Gastrocnemius medialis (tissue), 4 donors: ENCODE measurements around the gene LZTFL1. TPM values are rescaled to one million over a fixed set of nuclear protein-coding genes. Genes with fewer than 3 reads are reported as not detected.

Experiments
- ATAC-seq, 2 donors: fragments of 150-250 bp; one replicate each; pipeline ENCODE4 v1.9.1; 2016
- DNase-seq, 2 donors: peaks; one replicate each; pipeline ENCODE4 v3.0.0-alpha.2; 2019
- H3K27ac ChIP-seq, 4 donors: fragments of 200-600 bp; sonication (generic); 1 replicate in 1 of 4; 2 replicates in 3 of 4; pipeline ENCODE4 v1.5.1; 2016 to 2018; ENCODE audit warnings: mild to moderate bottlenecking in 2 of 4, moderate library complexity in 1 of 4
- H3K27me3 ChIP-seq, 3 donors: fragments of 200-600 bp; sonication (generic) in 2 of 3; 1 replicate in 1 of 3; 2 replicates in 2 of 3; pipeline versions ENCODE4 v1.5.1 to v1.6.0; 2016 to 2019; ENCODE audit warnings: mild to moderate bottlenecking in 1 of 3, moderate library complexity in 1 of 3
- H3K36me3 ChIP-seq, 2 donors: fragments of 200-600 bp; sonication (generic) in 1 of 2; one replicate each; pipeline ENCODE4 v1.5.1; 2017 to 2018
- H3K4me1 ChIP-seq, 2 donors: fragments of 200-600 bp; sonication (generic) in 1 of 2; one replicate each; pipeline ENCODE4 v1.5.1; 2016 to 2017; ENCODE audit warnings: mild to moderate bottlenecking in 2 of 2
- H3K4me3 ChIP-seq, 4 donors: fragments of 200-600 bp; sonication (generic) in 3 of 4; 1 replicate in 1 of 4; 2 replicates in 3 of 4; pipeline ENCODE4 v1.5.1; 2016 to 2019; ENCODE audit warnings: mild to moderate bottlenecking in 2 of 4
- H3K9me3 ChIP-seq, 3 donors: fragments of 200-600 bp; sonication (generic) in 2 of 3; 1 replicate in 1 of 3; 2 replicates in 2 of 3; pipeline ENCODE4 v1.5.1; 2016 to 2019
- CTCF ChIP-seq, 5 experiments: fragments of 450-650 bp in 3 of 5; fragments of 200-600 bp in 2 of 5; sonication (generic) in 2 of 5; IDR thresholded peaks in 4 of 5; conservative IDR thresholded peaks in 1 of 5; 1 replicate in 4 of 5; 2 replicates in 1 of 5; pipeline ENCODE4 v1.5.1; 2016 to 2019; ENCODE audit warnings: antibody characterized with exemption in 5 of 5, mild to moderate bottlenecking in 3 of 5, moderate library complexity in 3 of 5
- POLR2A ChIP-seq, 2 donors: fragments of 450-650 bp; IDR thresholded peaks; one replicate each; pipeline ENCODE4 v1.6.1; 2017; ENCODE audit warnings: antibody characterized with exemption in 2 of 2, mild to moderate bottlenecking in 2 of 2, moderate library complexity in 2 of 2
- in situ Hi-C, 4 donors: fragments of 200-750 bp; cut with MboI; loops; one replicate each; pipeline versions ENCODE4 v1.15.0 to v1.8.0; 2017; ENCODE audit warnings: low sequenced_read_pairs in 4 of 4
- intact Hi-C: fragments of 100-400 bp; cut with DNase I; formaldehyde crosslinking; loops from one replicate; pipeline ENCODE4 v1.15.1; 2023; ENCODE audit warnings: low total_unique reads
- total RNA-seq, 4 donors: library from RNA; depleted of rRNA; stranded (reverse); fragments of >200 nt; gene quantifications; one replicate each; pipeline versions ENCODE4 v1.1.0 to v1.2.3, GENCODE V29; 2016

LZTFL1 gene
- total RNA-seq, 4 donors from 2014 or later, result 3.2 to 7.6 (median 5.0) TPM

DNA sequence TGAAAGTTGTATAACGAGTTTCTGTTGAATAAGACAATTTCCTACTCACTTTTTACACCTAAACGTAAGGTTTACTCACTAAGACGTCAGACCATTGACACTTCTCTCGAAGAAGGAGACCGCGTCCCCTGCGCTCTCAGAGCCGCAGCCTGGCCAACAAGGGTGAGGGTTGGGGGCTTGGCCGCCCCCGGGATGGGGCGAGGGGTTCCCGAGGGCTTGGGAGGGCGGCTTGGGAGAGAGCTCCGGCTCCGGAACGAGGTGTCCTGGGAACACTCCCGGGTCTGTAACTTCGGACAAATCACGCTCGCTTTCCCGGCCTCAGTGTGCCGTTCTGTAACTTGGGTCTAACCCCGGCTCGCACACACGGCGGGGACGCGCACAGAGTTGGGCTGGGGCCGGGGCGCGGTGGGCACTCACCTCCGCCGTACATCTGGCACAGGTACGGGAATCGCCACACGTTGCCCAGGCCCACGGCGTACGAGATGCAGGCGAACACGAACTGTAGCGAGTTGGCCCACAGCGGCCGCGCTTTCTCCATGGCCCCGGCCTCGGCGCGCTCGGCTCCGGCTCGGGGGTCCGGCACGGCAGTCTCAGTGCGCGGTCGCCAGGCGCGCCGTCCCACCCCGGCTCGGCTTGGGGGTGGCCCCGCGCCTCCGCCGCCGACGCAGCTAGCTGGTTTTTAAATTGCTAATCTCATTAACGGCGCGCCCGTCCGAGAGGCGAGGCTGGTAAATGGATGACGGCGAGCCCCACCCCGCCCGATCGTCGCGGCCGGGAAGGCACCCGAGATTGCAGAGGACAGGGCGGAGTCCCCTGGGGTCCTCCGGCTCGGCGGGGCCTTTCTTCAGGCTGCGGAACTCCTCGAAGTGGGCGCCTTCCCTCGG, 45.8 kb downstream of the LZTFL1 start, which contains the start of gene SLC6A20:
Gene SLC6A20 (minus strand): TSS at position 655 of the 884 bp plus-strand sequence. CDS start 117 bp downstream, at position 538.
- in situ Hi-C loops, result no loop called here
- DNase-seq, result no peak
- no peak for TF ChIP-seq CTCF (IDR thresholded peaks at IDR 0.05 in 4 of 5, conservative IDR thresholded peaks at IDR 0.05 in 1 of 5)
- TF ChIP-seq POLR2A (IDR thresholded peaks at IDR 0.05), result no peak
- Histone ChIP-seq H3K36me3 (no peaks in the 10 kb centered on the region), H3K9me3 (no peaks in the 10 kb centered on the region), H3K4me1 (peaks cover 0 to 6% of the 10 kb centered on the region in 2 donors), H3K4me3 (peak within 1 kb of the TSS; percentile 49 to 71 (median 61)), H3K27me3 (peaks cover 14 to 35% (median 25%) of the 10 kb centered on the region in 3 donors), H3K27ac (no peak within 1 kb of the TSS)
- intact Hi-C loops, result no loop called here
- ATAC-seq, result peak; percentile 25 to 37

DNA sequence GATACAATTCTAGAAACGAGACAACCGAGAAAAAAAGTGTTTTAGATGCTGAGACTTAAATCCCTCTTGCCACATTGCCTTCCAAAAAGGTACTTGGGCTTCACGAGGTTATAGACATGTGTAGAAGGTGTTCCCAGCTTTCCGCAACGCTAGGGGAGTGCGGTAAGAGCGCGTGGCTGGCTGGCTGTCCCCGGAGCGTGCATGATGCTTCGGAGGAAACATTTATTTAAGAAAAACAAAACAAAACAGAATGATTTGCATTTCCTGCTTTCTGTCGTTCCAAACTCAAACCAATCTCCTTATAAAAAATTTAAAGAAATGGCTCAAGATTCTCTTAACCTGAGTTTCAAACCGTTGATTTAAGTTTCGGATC, 46.4 kb downstream of the LZTFL1 start:
- intact Hi-C loops (no loop called here), in situ Hi-C loops (no loop called here)
- no peaks in the 10 kb centered on the region for H3K9me3 ChIP-seq
- H3K27ac ChIP-seq, result no peak overlapping the region
- peak overlapping the region; percentile 49 to 71 (median 61) for H3K4me3 ChIP-seq
- peaks cover 0 to 6% of the 10 kb centered on the region in 2 donors for H3K4me1 ChIP-seq
- DNase-seq (no peak), ATAC-seq (no peak)
- H3K27me3 ChIP-seq, result peaks cover 14 to 35% (median 25%) of the 10 kb centered on the region in 3 donors
- TF ChIP-seq POLR2A (IDR thresholded peaks at IDR 0.05) (no peak), CTCF (IDR thresholded peaks at IDR 0.05 in 4 of 5, conservative IDR thresholded peaks at IDR 0.05 in 1 of 5) (no peak)
- H3K36me3 ChIP-seq, result no peaks in the 10 kb centered on the region

GRCh38 chr3:45794660-45795059, 47.3 kb downstream of the LZTFL1 start:
- TF ChIP-seq POLR2A (IDR thresholded peaks at IDR 0.05) (no peak), CTCF (IDR thresholded peaks at IDR 0.05 in 4 of 5, conservative IDR thresholded peaks at IDR 0.05 in 1 of 5) (no peak)
- peaks cover 14 to 35% (median 25%) of the 10 kb centered on the region in 3 donors for H3K27me3 ChIP-seq
- in situ Hi-C loops, result no loop called here

GRCh38 chr3:45794177-45794560, 47.8 kb downstream of the LZTFL1 start:
- DNase-seq (no peak), ATAC-seq (no peak)
- in situ Hi-C loops (no loop called here), intact Hi-C loops (no loop called here)
- H3K9me3 ChIP-seq, result no peaks in the 10 kb centered on the region
- peaks cover 14 to 35% (median 25%) of the 10 kb centered on the region in 3 donors for H3K27me3 ChIP-seq
- no peak overlapping the region for H3K4me3 ChIP-seq
- H3K4me1 ChIP-seq, result peaks cover 0 to 6% of the 10 kb centered on the region in 2 donors
- no peak for TF ChIP-seq CTCF (IDR thresholded peaks at IDR 0.05 in 4 of 5, conservative IDR thresholded peaks at IDR 0.05 in 1 of 5)
- no peak for TF ChIP-seq POLR2A (IDR thresholded peaks at IDR 0.05)
- H3K36me3 ChIP-seq, result no peaks in the 10 kb centered on the region
- H3K27ac ChIP-seq, result no peak overlapping the region

More at GRCh38 chr3:45794660-45795059, 47.3 kb downstream of the LZTFL1 start:
- Histone ChIP-seq H3K4me3 (no peak overlapping the region), H3K36me3 (no peaks in the 10 kb centered on the region), H3K9me3 (no peaks in the 10 kb centered on the region), H3K27ac (no peak overlapping the region), H3K4me1 (peaks cover 0 to 6% of the 10 kb centered on the region in 2 donors)
- ATAC-seq (no peak), DNase-seq (no peak)
- intact Hi-C loops, result no loop called here
